Measurements from ENCODE around the gene ZNF248. TPM values are rescaled to one million over a fixed set of nuclear protein-coding genes. Genes with fewer than 3 reads are reported as not detected.
A peak's percentile ranks its signal among the peaks of the same experiment; 100 is the strongest.

Gene ZNF248
- 4.0 and 6.9 TPM in 2 replicates for total RNA-seq

DNA sequence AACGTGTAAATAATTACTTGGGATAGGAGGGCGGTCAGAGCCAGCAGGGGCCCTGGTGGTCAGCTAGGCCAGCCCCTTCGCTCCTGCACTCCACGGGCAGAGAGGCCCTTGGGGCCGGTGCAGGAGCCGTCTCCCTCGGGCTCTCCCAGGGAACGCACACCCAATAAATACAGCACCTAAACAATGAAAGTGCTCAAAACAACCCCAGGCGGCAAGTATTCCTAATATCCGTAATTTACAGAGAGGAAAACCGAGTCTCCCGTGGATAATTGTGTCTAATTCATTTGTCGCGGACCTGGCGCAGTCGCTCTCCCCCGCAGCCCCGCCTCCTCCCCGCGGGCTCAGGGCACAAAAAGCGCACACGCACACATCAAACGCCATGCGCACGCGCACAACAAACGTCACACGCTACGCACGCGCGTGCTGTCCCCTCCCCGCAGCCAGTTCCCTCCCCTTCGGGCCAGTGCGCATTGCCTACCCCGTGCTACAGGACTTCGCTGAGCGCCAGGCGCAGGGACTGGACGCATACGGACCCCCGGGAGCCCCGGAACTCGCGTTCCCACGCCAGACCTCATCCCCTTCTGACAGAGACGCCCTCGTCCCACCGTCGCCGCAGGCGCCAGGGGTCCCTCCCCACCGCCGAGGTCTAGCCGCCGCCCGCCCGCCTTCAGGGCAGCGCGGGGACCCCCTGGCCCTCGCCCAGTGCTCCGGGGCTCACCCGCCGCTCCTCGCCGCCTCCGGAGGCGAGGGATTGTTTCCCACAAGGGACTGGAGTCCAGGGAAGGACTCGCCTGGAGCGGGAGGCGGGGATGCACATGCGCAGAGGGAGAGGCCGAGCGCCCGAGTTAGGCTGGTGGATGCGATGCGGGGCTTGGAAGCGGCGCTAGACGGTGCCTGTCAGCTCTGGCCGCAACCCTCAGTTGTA is at the start of gene ZNF248:
TSS of gene ZNF248 (minus strand) at position 324 of the 925 bp plus-strand sequence. CDS start 1,300 bp downstream, outside the sequence.
- peak within 1 kb of the TSS; percentile 94 for H3K4me3 ChIP-seq (ENCODE audit: low read depth, low read length)
- TF ChIP-seq, protein P1, sequence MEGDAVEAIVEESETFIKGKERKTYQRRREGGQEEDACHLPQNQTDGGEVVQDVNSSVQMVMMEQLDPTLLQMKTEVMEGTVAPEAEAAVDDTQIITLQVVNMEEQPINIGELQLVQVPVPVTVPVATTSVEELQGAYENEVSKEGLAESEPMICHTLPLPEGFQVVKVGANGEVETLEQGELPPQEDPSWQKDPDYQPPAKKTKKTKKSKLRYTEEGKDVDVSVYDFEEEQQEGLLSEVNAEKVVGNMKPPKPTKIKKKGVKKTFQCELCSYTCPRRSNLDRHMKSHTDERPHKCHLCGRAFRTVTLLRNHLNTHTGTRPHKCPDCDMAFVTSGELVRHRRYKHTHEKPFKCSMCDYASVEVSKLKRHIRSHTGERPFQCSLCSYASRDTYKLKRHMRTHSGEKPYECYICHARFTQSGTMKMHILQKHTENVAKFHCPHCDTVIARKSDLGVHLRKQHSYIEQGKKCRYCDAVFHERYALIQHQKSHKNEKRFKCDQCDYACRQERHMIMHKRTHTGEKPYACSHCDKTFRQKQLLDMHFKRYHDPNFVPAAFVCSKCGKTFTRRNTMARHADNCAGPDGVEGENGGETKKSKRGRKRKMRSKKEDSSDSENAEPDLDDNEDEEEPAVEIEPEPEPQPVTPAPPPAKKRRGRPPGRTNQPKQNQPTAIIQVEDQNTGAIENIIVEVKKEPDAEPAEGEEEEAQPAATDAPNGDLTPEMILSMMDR (conservative IDR thresholded peaks at IDR 0.05; ENCODE audit: low read depth, low read length): peak; percentile 7
- DNase-seq (ENCODE audit: low read depth): peak; percentile 66

DNA sequence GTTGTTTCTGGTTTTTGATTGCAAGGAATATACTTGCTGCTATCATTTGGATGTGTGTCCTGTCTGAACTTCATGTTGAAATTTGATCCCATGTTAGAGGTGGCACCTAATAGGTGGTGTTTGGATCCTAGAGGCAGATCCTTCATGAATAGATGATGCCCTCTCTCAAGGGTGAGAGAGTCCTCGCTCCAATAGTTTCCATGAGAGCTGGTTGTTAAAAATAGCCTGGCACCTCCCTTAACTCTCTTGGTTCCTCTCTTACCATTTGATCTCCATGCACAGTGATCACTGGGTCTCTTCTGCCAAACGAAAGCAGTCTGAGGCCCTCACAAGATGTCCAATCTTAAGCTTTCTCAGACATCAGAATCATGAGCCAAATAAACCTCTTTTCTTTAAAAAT is 49.0 kb upstream of the ZNF248 start:
- no peak for DNase-seq (ENCODE audit: low read depth)
- H3K4me3 ChIP-seq (ENCODE audit: low read depth, low read length): no peak overlapping the region
- TF ChIP-seq, protein P1 (conservative IDR thresholded peaks at IDR 0.05; ENCODE audit: low read depth, low read length): no peak

DNA sequence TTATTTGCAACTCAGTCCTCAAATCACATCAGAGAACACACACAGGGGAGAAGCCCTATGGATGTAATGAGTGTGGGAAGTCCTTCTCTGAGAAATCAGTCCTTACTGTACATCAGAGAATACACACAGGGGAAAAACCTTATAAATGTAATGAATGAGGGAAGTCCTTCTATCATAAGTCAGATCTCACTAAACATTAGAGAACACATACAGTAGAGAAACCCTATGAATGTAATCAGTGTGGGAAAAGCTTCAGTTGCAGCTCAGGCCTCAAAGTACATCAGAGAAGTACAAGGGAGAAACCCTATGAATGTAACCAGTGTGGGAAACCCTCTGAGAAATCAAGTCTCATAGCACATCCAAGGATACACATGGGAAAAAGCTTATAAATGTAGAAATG is 39.0 kb upstream of the ZNF248 start:
- TF ChIP-seq, protein P1 (conservative IDR thresholded peaks at IDR 0.05; ENCODE audit: low read depth, low read length): no peak
- no peak for DNase-seq (ENCODE audit: low read depth)

DNA sequence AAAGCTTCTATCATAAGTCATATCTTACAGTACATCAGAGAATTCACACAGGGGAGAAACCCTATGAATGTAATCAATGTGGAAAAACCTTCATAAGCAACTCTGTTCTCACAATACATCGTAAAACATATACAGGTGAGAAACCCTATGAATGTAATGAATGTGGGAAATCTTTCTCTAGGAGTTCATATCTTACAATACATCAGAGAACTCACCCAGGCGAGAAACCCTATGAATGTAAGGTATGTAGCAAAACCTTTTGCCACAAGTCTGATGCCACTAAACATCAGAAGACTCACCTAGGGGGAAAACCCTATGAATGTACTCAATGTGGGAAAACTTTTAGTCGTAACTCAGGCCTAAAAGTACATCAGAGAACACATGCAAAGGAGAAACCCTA is 38.3 kb upstream of the ZNF248 start:
- no peak for DNase-seq (ENCODE audit: low read depth)
- no peak overlapping the region for H3K4me3 ChIP-seq (ENCODE audit: low read depth, low read length)
- TF ChIP-seq, protein P1 (conservative IDR thresholded peaks at IDR 0.05; ENCODE audit: low read depth, low read length): no peak

More for the DNA sequence above, 39.0 kb upstream of the ZNF248 start:
- H3K4me3 ChIP-seq (ENCODE audit: low read depth, low read length): no peak overlapping the region

DNA sequence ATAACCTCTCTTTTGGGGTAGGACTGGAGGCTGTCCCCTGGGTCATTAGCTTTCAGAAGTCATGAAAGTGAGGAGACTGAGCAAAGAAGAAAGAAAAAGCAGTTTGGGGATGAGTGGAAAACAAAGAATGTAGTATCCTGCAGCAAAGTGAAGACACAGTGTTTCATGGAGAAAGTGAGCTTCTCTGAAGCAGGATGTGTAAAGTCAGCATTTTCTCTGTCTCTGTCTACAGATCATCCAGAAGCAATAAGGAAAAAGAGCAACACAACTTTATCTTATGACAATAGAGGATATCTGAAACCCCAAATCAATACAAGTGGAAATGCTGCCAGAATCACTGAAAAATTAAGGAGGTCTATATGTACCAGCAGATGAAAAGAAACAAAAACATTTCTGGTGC is 28.4 kb upstream of the ZNF248 start:
- H3K4me3 ChIP-seq (ENCODE audit: low read depth, low read length): no peak overlapping the region
- DNase-seq (ENCODE audit: low read depth): no peak
- TF ChIP-seq, protein P1 (conservative IDR thresholded peaks at IDR 0.05; ENCODE audit: low read depth, low read length): no peak

DNA sequence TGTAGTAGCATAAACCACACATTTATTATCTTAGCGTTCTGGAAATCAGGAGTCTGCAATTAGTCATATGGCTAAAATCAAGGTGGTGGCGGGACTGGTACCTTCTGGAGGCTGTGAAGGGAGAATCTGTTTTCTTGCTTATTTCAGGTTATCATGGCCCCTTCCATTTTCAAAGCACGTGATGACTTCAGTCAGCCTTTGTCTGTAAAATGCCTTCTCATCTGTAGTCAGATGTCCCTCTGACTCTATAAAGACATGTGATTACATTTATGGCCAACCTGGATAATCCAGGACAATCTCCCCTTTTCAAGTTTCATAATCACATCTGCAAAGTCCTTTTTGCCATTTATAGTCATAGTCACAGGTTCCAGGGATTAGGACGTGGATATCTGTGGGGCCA is 15.5 kb upstream of the ZNF248 start:
- TF ChIP-seq, protein P1 (conservative IDR thresholded peaks at IDR 0.05; ENCODE audit: low read depth, low read length): no peak
- no peak overlapping the region for H3K4me3 ChIP-seq (ENCODE audit: low read depth, low read length)
- no peak for DNase-seq (ENCODE audit: low read depth)

Measured in epithelial cell of proximal tubule (primary cell).